Germinal center (tissue), 1 donor: Measurements from ENCODE around the gene SNX32.
A peak's percentile ranks its signal among the peaks of the same experiment; 100 is the strongest.

Experiments used
- DNase-seq: peaks from one replicate; pipeline ENCODE4 v3.0.0; 2012; ENCODE audit warnings: mixed read lengths, low spot score

Gene SNX32

DNA sequence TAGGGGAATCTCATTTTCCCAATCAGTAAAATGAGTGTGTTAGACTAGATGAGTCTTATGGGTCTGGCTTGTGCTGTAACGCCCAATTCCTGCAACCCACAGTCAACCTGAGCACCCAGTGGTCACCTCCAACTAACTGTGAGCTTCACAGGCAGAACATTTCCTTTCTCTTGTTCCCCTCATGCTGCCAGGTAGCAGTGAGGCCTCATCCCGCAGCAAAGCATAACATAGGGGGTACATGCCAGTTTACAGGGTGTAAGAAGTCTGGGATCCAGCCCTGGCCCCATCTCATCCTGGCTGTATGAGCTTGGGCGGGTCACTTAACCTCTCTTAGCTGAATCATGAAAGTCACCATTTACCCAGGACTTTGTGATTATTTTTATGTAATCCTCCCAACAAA, 35.1 kb downstream of the SNX32 start:
- DNase-seq = no peak

DNA sequence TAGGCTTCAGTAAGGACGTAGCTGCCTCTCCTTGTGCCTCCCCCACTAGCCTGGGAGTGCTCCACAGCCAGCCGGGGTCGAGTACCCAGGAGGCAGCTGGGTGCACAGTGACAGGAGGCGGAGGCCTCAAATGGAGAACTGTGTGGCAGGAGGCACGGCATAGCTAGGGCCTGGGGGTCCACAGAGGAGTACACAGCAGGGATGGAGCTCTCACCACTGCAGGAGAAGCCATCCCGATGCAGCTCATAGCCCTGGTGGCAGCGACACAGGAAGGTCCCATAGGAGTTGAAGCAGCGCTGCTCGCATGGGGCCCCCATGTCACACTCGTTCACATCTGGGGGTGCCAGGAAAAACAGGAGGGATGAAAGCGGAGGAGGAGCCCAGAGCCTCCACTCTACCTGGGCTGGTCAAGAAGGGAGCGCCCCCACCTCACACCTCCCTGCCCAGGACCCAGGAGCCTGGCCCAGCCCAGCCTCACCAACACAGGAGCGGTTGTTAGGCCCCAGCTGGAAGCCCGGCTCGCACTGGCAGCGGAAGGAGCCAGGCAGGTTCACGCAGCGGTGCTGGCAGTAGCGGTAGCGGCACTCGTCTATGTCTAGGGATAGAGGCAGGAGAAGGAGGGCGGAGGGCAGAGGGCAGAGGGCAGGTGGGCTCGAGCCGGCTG, 36.0 kb downstream of the SNX32 start:
- DNase-seq = no peak

DNA sequence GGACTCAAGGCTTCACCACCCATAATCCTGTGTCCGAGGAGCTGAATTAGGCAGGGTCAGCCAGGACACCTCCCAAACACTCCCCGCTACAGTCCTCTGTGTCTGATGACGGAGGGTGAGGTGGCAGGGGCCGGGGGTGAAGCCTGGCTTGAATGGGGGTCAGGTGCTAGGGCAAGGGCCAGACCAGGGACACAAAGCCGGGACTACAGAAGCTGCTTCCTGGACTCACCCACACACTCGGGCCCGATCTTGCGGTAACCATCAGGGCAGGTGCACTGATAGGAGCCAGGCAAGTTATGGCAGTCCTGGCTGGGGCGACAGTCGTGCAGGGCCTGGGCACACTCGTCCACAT, 36.5 kb downstream of the SNX32 start:
- no peak for DNase-seq

DNA sequence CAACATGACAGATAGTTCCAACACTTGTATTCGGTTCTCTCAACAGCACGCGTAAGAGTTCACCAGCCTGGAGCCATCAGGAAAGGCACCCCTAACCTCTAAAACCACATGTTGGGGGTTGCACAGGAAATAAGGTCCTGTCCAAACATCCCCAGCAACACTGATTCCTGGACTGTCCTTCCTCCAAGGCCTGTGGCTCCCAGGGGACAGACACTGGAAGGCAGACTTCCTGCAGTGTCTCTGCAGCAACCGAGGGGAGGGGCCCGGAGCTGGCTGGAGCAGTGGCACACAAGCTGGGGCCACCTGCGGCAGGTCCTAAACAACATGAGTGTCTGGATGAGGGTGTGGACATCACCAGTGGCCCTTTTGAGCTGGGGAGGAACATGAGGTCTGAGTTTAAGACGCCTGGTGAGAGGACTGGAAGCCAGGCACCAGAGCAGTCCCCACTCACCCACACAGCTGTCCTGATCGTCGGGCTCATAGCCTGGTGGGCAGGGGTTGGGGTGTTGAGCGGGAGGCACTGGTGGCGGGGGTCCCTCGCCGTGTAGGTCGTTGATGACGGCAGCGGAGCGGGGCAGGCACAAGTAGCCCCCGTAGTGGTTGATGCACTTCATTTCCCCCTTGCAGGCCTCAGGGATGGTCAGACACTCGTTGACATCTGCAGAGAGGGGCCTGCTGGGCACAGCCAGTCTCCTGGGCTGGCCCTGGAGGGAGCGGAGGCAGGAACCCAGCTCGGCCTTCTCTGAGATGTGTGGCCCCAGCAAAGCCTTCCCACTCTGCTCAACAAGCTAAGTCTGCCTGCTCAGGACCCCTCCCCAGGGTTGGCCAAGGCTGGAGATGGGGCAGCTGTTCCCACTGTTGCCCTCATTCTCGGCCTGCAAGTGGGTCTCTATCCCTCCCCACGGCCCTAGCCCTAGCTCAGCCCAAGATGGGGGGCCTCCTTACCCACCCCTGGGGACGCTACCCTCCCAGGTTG, 37.2 kb downstream of the SNX32 start:
- no peak for DNase-seq

DNA sequence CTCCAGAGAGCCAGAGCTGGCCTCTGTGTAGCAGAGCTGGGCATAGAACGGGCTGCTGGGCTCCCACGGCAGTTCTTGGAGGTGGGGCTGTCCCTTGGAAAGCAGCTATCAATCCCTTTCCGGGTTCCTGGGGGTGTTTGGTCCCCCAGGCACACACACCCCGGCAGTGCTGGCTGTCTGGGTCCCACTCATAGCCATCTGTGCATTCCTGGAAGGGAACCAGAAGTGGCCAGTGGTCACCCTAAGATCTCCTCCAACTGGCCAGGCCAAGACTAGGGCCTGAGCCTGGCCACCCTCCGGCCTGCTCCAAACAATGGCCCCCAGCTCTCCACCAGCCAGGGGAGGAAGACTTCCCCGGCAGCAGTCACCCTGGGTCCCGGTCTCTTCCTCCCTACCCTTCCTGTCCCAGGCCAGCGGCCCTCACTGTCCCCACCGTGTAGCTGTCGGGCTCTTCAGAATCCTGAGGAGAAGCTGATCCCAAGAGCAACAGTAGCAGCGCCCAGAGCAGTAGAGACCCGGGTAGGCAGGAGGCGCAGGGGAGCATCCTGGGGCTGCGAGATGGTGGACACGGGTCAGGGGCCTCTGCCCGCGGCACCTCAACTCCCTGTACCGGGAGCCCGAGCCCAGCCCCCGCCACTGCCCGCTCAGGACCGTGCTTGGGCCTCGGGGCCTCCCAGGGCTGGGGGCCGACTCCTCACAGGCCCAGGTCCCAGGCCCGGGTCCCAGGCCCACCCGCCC, 38.2 kb downstream of the SNX32 start:
- DNase-seq = no peak

DNA sequence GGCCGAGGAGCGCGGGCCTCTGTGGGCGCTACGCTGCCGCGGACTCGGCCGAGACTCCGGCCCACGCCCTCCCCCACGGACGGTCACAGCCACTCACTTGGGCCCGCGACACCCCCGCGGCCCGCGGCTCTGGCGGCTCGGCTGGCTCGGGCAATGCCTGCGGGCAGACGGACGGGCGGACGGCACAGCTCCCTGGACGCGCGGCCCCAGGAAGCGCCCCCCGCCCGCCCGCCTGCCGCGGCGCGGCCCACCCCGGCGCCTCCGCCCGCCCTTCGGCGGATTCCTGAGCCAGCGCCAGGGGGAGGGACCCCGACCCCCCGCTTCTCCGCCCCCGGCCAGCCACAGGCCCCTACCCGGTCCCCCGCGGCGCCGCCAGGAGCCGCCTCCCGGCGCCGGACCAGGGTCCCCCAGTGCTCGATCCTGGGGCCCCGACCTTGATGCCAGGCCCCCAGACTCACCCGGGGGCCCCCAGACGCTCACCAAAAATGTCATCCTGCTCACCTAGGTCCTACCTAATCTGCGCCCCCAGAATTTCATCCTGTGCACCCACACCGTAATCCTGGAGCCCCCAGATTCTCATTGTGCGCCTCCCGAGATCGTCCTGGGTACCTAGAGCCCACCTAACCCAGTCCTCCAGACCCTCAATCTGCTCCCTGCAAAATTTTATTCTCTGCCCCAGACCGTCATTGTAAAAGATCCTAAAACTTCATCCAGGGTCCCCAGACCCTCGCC, 39.0 kb downstream of the SNX32 start, which contains the start of gene EFEMP2:
Gene EFEMP2, minus strand, starts transcription at position 215 of the 732 bp plus-strand sequence. CDS start 446 bp downstream, outside the sequence.
- DNase-seq = no peak

DNA sequence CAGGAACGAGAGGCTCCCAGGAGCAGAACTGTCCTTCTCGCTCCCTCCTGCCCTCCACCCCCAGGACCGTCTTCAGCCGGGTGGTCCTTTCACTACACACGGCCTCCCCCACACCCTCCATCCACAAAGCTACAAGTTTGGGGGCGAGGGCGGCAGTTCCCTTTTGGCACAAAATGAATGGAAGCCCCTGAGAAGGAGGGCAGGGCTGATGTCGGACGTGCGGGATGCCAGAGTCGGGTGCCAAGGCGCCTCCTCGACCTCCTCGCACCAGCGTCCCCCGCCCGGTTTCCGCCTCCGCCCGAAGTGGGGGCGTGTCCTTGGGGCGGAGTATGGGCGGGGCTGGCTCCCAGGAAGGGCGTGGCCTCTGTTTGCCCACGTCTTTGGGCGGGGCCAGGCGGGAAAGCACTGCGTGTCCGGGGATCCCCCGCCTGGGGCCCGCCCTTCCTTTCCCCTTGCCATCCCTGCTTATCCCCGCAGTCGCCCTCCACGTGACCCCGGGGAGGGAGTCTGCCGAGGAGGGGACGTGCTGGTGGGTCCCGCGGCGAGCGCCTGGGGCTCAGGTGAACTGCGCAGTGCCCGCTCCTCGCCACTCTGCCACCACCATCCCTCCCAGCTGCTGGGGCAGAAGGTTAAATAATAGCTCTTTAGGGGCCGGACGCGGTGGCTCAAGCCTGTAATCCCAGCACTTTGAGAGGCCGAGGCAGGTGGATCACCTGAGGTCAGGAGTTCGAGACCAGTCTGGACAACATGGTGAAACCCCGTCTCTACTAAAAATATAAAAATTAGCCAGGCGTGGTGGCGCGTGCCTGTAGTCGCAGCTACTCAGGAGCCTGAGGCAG, 39.8 kb downstream of the SNX32 start:
- peak; percentile 94 for DNase-seq

DNA sequence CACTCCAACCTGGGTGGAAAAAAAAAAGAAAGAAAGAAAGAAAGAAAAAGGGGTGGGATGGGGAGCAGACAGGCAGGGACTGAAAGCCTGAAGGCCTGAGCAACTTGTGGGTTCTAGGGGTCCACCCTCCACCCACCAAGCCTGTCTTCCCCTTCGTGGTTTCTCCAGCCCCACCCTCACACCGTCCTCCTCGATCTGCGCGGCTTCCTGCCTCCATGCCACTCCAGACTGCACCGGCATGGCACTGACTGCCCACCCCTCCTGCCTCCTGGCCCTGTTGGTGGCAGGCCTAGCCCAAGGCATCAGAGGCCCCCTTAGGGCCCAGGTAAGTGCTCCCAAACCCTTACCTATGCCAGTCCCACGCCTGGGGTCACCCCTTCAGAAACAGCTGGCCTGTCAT, 45.9 kb downstream of the SNX32 start, which contains the start of gene CTSW:
Gene CTSW, plus strand, starts transcription at position 221 of the 400 bp plus-strand sequence. Its CDS starts 18 bp downstream, at position 239.
- DNase-seq = no peak

DNA sequence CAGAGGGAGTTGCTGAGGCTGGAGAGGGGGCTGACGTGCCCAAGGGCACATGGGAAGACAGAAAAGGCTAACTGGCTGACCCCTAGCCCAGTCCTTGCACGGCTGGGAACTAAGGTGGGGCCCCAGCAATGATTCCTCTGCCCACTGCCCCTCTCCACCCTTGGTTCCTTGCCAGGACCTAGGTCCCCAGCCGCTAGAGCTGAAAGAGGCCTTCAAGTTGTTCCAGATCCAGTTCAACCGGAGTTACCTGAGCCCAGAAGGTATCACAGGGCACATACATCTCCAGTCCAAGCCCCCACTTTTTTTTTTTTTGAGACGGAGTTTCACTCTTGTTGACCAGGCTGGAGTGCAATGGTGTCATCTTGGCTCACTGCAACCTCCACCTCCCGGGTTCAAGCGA, 46.3 kb downstream of the SNX32 start:
- DNase-seq = no peak

DNA sequence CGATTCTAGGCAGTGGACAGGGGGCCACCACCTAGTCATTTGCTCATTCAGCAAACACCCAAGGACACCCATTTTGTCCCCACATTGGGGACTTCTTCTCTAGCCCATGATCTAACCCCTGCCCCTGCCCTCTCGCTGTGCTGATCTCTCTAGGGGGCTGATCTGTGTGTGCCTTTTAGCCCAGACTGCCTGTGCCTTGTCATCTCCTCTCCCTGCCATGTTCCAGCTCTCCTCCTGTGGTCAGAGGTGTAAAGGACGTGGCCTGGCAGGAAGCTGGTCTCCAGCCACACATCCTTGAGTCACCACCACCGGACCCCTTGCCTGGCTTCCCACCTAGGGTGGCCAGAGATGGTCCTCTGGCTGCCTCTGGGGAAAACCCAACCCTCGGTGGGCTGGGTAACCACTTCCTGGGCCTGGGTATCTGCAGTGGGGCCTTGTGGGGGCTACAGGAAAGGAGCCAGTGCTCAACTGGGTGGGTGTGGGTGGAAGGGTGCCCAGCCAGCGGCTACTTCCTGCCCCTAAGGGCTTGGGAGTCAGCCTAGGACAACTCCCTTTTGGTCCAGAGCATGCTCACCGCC, 47.2 kb downstream of the SNX32 start:
- DNase-seq = no peak

DNA sequence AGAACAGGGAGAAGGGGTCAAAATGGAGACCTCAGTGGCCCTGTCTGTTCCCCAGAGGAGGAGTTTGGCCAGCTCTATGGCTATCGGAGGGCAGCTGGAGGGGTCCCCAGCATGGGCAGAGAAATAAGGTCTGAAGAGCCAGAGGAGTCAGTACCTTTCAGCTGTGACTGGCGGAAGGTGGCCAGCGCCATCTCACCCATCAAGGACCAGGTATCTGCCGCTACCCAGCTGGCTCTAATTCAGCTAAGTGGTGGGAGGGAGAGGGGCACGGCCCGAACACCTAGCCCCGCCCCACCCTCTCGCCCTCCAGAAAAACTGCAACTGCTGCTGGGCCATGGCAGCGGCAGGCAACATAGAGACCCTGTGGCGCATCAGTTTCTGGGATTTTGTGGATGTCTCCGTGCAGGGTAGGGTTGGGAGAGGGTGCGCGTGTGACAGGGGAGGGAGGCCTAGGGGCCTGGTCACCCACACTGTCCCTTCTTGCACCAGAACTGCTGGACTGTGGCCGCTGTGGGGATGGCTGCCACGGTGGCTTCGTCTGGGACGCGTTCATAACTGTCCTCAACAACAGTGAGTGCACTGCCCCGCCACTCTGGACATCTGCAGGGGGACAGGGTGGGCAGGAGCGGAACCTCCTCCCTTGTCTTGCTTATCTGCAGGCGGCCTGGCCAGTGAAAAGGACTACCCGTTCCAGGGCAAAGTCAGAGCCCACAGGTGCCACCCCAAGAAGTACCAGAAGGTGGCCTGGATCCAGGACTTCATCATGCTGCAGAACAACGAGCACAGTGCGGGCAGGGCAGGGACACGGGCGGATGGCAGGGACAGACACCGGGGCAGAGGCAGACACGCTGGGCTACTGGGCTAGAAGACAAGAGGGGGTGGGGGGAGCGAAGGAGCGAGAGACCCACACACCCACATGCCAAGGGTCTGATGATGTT, 48.6 kb downstream of the SNX32 start:
- no peak for DNase-seq

DNA sequence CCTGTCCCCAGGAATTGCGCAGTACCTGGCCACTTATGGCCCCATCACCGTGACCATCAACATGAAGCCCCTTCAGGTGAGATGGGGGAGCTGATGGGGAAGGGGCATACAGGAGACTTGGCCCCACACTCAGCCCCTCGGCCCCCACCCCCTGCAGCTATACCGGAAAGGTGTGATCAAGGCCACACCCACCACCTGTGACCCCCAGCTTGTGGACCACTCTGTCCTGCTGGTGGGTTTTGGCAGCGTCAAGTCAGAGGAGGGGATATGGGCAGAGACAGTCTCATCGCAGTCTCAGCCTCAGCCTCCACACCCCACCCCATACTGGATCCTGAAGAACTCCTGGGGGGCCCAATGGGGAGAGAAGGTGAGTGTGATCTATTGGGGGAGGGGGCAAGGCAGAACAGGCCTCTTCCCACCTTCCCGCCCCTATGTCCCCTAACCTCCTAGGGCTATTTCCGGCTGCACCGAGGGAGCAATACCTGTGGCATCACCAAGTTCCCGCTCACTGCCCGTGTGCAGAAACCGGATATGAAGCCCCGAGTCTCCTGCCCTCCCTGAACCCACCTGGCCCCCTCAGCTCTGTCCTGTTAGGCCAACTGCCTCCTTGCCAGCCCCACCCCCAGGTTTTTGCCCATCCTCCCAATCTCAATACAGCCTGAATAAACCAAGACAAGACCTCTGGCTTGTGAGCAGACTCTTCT, 49.4 kb downstream of the SNX32 start:
- DNase-seq = no peak

DNA sequence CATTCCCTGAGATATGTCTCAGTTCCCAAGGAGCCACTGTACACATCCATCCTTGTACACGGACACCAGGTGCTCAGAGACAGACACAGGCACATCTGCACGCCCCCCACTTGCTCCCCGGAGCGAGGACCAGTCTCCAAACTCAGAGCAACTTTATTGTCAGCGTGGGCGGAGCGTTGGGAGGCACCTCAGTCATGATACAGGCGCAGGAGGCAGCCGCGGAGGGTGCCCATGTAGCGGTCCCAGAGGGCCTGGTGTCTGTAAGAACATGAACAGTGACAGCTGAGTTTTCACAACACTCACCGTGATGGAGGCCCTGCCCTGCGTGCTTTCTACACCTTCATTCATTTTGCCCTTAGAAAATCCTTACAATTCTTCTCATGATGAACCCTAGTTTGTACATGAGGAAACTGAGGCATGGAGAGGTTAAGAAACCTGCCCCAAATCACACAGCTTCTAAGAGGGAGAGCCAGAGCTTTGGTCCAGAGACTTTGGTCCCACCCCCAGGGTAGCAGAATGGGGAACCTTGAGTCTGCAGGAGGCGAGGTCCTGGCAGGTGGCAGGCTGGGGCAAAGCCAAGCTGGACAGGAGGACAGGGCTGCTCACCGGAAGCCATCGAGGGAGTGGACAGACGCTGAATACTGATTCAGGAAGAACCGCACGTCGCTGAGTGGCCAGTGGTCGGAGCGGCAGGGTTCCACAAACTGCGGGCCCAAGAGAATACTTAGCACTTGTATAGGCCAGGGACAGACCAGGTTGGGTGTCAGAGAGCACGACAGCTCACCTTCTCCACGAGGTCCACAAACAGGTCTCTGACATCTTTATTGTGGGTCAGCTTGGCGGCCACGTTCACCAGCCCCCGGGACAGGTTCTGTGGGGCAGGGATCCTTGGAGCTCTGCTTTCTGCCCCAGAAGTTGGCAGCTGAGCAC, 50.3 kb downstream of the SNX32 start:
- DNase-seq = no peak

DNA sequence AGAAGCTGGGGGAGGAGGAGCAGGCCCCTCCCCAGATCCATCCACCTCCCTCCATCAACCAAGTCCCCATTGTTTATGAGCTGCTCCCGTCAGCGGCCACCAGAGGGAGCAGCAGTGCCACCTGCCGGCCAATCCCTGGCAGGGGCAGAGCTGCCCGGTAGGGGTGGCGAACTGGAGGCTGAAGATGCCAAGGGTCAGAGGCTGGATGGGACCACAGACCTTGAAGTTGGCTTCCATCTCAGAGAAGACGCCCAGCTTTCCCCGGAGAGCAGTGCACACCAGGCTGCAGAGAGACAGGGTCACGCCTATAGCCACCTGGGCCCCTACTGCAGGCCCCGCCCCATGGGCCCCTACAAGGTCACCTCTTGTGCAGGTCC, 50.9 kb downstream of the SNX32 start:
- DNase-seq = peak; percentile 87

DNA sequence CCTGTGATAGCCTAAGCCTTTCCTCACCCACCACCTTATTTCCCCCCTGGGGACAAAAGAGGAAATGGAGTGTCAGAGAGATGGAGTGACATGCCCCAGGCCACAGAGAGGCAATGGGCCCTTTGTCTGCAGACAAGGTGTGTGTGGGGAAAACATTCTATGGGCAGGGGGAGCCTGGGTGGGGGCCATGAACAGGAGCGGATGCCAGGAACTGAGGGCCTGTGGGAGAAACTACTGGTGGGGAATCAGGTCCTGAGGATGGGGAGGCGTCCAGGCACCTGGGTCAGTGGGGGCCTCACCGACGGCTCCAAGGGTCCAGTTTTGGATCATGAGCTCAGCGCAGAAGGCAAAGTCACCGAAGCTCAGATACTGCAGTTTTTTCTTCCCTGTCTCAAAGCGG, 51.5 kb downstream of the SNX32 start:
- no peak for DNase-seq

DNA sequence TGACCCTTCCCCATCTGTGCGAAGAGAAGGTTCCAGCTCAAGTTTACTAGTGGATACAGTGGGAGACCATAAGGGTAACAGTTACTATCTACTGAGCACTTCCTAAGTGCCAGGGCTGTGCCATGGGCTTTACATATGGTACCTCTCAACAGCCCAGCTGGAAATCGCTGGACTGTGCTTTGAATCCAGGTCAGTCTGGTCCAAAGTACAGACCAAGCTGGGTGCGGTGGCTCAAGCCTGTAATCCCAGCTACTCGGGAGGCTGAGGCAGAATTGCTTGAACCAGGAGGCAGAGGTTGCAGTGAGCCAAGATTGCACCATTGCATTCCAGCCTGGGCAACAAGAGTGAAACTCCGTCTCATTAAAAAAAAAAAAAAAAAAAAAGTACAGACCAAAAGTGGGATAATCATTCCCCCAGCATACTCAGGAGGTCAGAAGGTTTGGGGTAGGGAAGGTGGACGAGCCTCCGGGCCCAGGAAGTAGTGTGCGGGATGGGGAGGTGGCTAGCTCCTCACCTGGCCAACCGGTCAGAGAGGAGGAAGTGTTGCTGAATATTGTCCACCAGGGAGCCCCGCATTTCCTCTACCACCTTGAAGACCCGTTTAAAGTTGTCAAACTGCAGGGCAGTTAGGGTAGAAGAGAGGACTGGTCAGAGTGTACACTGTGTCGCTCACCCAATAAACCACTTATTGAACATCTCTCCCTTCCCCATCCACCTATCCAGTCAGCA, 52.2 kb downstream of the SNX32 start:
- no peak for DNase-seq
